Mucosa of descending colon (tissue), 3 donors: ENCODE results near the gene CTDSP1. TPM values are rescaled to one million over a fixed set of nuclear protein-coding genes. Genes with fewer than 3 reads are reported as not detected.
A peak's percentile ranks its signal among the peaks of the same experiment; 100 is the strongest.

Experiments
- ATAC-seq: fragments of 200-7000 bp; cut with Tn5 transposase; one replicate; pipeline ENCODE4 v1.9.1; 2020; ENCODE audit warnings: mild to moderate bottlenecking, moderate library complexity
- DNase-seq, 3 donors: peaks; one replicate each; pipeline ENCODE4 v3.0.0-alpha.2; 2020
- H3K36me3 ChIP-seq: fragments of 200-600 bp; one replicate; pipeline ENCODE4 v1.8.0; 2021; ENCODE audit warnings: low read depth, mild to moderate bottlenecking
- H3K4me1 ChIP-seq: fragments of 200-600 bp; one replicate; pipeline ENCODE4 v1.8.0; 2021; ENCODE audit warnings: low read depth, mild to moderate bottlenecking
- H3K4me3 ChIP-seq: fragments of 200-600 bp; one replicate; pipeline ENCODE4 v1.8.0; 2021; ENCODE audit warnings: mild to moderate bottlenecking
- H3K9me3 ChIP-seq: fragments of 200-600 bp; one replicate; pipeline ENCODE4 v1.8.0; 2021; ENCODE audit warnings: mild to moderate bottlenecking
- CTCF ChIP-seq: fragments of 200-600 bp; IDR thresholded peaks from one replicate; pipeline ENCODE4 v1.8.0; 2022; ENCODE audit warnings: antibody characterized with exemption, mild to moderate bottlenecking
- intact Hi-C, 2 donors: fragments of 100-400 bp; cut with DNase I in 1 of 2; cut with micrococcal nuclease in 1 of 2; formaldehyde crosslinking; loops; one replicate each; pipeline versions ENCODE4 v1.11.0 to v1.11.1; 2022; cut with DNase I, micrococcal nuclease
- total RNA-seq, 3 donors: library from RNA; stranded (reverse); fragmentation: NEBNext Ultra II Directional in 2 of 3; extraction: Animal tissue kit (Norgen Biotek cat#: 25700) in 2 of 3; gene quantifications; one replicate each; pipeline versions ENCODE4 v1.2.1 to v1.2.4, GENCODE V29; 2021 to 2023
- donor health status: DM: no; HTN: no; CAD: no; lungs with moderate emphysema.
- donor health status: DM: no; HTN: no; CAD: no.
- donor health status: DM: no; HTN: yes; CAD: no.

Gene CTDSP1
- total RNA-seq, 3 donors from 2014 or later: 142 to 221 (median 165) TPM

GRCh38 chr2:218405086-218405745 lies 5.5 kb downstream of the CTDSP1 start:
- ATAC-seq: no peak
- intact Hi-C loops: no loop called here
- Histone ChIP-seq H3K9me3 (no peaks in the 10 kb centered on the region), H3K4me3 (no peak overlapping the region), H3K4me1 (peaks cover 31% of the 10 kb centered on the region), H3K36me3 (no peaks in the 10 kb centered on the region)
- DNase-seq: no peak
- TF ChIP-seq CTCF: no peak

GRCh38 chr2:218405746-218406208 lies 6.1 kb downstream of the CTDSP1 start:
- peaks cover 31% of the 10 kb centered on the region for H3K4me1 ChIP-seq
- no peaks in the 10 kb centered on the region for H3K36me3 ChIP-seq
- intact Hi-C loops: no loop called here
- DNase-seq: peak; percentile 67 to 76 (median 73)
- no peaks in the 10 kb centered on the region for H3K9me3 ChIP-seq
- no peak overlapping the region for H3K4me3 ChIP-seq
- ATAC-seq: peak; percentile 19
- TF ChIP-seq CTCF: no peak

- Histone ChIP-seq H3K36me3 (no peaks in the 10 kb centered on the region), H3K4me1 (peaks cover 27% of the 10 kb centered on the region), H3K9me3 (no peaks in the 10 kb centered on the region), H3K4me3 (no peak overlapping the region)
- intact Hi-C loops: no loop called here
- peak; percentile 98 to 99 (median 99) for DNase-seq
- peak; percentile 71 for TF ChIP-seq CTCF
- peak; percentile 88 for ATAC-seq
Measured at GRCh38 chr2:218406209-218406948, 6.7 kb downstream of the CTDSP1 start.

GRCh38 chr2:218406949-218407618 lies 7.4 kb downstream of the CTDSP1 start:
- H3K36me3 ChIP-seq: no peaks in the 10 kb centered on the region
- H3K4me3 ChIP-seq: no peak overlapping the region
- TF ChIP-seq CTCF: no peak
- ATAC-seq (peak; percentile 52), DNase-seq (peak; percentile 82 to 91 (median 86))
- intact Hi-C loops: no loop called here
- no peaks in the 10 kb centered on the region for H3K9me3 ChIP-seq
- peaks cover 20% of the 10 kb centered on the region for H3K4me1 ChIP-seq

- DNase-seq: peak in 2 of 3 donors; percentile 24 to 53
- H3K4me1 ChIP-seq: peaks cover 19% of the 10 kb centered on the region
- no peaks in the 10 kb centered on the region for H3K9me3 ChIP-seq
- no peak for ATAC-seq
- intact Hi-C loops: no loop called here
- no peak overlapping the region for H3K4me3 ChIP-seq
- no peak for TF ChIP-seq CTCF
- no peaks in the 10 kb centered on the region for H3K36me3 ChIP-seq
Measured at GRCh38 chr2:218407717-218408116, 8.0 kb downstream of the CTDSP1 start.
